ELF-1 (cell line): ENCODE data around the gene GPC6.

Source experiments
- DNase-seq: peaks from one replicate; pipeline ENCODE4 v3.0.0-alpha.2; 2016; ENCODE audit warnings: low read depth, low spot score

The GPC6 gene

GRCh38 chr13:94236872-94237271, 1010.3 kb downstream of the GPC6 start:
- DNase-seq = no peak

GRCh38 chr13:94239135-94239534, 1012.5 kb downstream of the GPC6 start:
- DNase-seq = no peak

- DNase-seq = no peak
These were observed 1015.9 kb downstream of the GPC6 start for GRCh38 chr13:94242554-94242953.

GRCh38 chr13:94243551-94243950, 1016.9 kb downstream of the GPC6 start:
- no peak for DNase-seq

- no peak for DNase-seq
These were observed 1019.9 kb downstream of the GPC6 start for GRCh38 chr13:94246495-94246894.

- no peak for DNase-seq
These were observed 1021.3 kb downstream of the GPC6 start for GRCh38 chr13:94247890-94248289.

- no peak for DNase-seq
These were observed 1022.0 kb downstream of the GPC6 start for GRCh38 chr13:94248454-94249228.

GRCh38 chr13:94249512-94249911, 1022.9 kb downstream of the GPC6 start:
- DNase-seq = peak; percentile 38

- no peak for DNase-seq
These were observed 1025.4 kb downstream of the GPC6 start for GRCh38 chr13:94251831-94252608.

- no peak for DNase-seq
These were observed 1028.1 kb downstream of the GPC6 start for GRCh38 chr13:94254737-94255136.

GRCh38 chr13:94256721-94257120, 1030.1 kb downstream of the GPC6 start:
- no peak for DNase-seq

- no peak for DNase-seq
These were observed 1033.4 kb downstream of the GPC6 start for GRCh38 chr13:94259984-94260383.

- DNase-seq = no peak
These were observed 1034.6 kb downstream of the GPC6 start for GRCh38 chr13:94261163-94261562.

- no peak for DNase-seq
These were observed 1036.4 kb downstream of the GPC6 start for GRCh38 chr13:94263038-94263437.

- DNase-seq = no peak
These were observed 1041.2 kb downstream of the GPC6 start for GRCh38 chr13:94267581-94268366.

- DNase-seq = no peak
These were observed 1042.1 kb downstream of the GPC6 start for GRCh38 chr13:94268661-94269060.

GRCh38 chr13:94269557-94269956, 1043.0 kb downstream of the GPC6 start:
- no peak for DNase-seq

GRCh38 chr13:94270556-94270955, 1043.9 kb downstream of the GPC6 start:
- DNase-seq = no peak

GRCh38 chr13:94272038-94272437, 1045.4 kb downstream of the GPC6 start:
- no peak for DNase-seq

- DNase-seq = no peak
These were observed 1053.7 kb downstream of the GPC6 start for GRCh38 chr13:94280349-94280748.

- DNase-seq = no peak
These were observed 1054.2 kb downstream of the GPC6 start for GRCh38 chr13:94280845-94281244.

- DNase-seq = no peak
These were observed 1060.0 kb downstream of the GPC6 start for GRCh38 chr13:94286581-94286980.
